ENCODE results near the gene ALK.

- TF ChIP-seq POLR2A (IDR thresholded peaks at IDR 0.05) (no peak), CTCF (IDR thresholded peaks at IDR 0.05) (no peak), POLR2AphosphoS5 (IDR thresholded peaks at IDR 0.05) (no peak)
Observed at GRCh38 chr2:29363111-29363510, 558.3 kb downstream of the ALK start.
